HG03378 (cell line): Measurements from ENCODE around the gene SCAMP1.

Experiments
- ATAC-seq: cut with Tn5 transposase; IDR thresholded peaks from one replicate; pipeline ENCODE4 v1.9.1; 2021; ENCODE audit warnings: mild to moderate bottlenecking, moderate library complexity; ENCODE audit not compliant: unreplicated experiment

SCAMP1 gene

DNA sequence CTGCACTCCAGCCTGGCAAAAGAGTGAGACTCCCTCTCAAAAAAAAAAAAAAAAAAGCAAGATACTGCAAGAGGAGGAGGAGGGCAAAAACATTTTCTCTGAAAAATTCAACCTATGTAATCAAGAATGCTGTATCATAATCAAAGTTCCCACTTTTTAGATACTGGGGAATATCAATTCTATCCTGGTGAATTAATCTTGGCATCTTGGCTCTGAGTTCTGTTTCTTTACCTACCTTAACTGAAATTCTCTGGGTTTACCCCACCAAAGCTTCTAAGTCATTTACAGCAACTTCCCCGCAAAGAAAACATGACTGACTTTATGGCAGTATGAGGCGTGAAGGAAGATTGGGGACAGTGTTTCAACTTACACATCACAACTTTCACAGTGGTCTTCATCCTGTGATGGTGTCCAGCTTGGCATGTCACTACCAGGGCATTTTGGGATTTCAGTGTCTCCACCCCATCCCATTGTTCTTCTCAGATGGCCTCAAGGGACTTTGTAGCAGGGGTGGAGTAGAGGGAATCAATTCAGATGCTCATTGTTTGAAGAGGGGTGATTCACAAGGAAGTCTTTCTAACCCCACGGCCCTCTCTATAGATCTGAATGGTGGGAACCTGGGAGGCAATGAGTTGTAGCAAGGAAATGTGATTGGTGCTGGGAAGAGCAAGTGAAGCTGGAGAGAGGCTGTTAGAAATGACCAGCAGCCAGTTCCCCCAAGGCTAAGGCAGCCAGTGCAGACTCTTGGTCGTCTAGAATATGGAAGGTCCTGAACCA lies 130.5 kb downstream of the SCAMP1 start:
- no peak for ATAC-seq

- ATAC-seq: no peak
Observed at GRCh38 chr5:78492224-78492623, 131.8 kb downstream of the SCAMP1 start.

GRCh38 chr5:78492650-78493049 lies 132.2 kb downstream of the SCAMP1 start:
- no peak for ATAC-seq

GRCh38 chr5:78495800-78496199 lies 135.4 kb downstream of the SCAMP1 start:
- no peak for ATAC-seq

DNA sequence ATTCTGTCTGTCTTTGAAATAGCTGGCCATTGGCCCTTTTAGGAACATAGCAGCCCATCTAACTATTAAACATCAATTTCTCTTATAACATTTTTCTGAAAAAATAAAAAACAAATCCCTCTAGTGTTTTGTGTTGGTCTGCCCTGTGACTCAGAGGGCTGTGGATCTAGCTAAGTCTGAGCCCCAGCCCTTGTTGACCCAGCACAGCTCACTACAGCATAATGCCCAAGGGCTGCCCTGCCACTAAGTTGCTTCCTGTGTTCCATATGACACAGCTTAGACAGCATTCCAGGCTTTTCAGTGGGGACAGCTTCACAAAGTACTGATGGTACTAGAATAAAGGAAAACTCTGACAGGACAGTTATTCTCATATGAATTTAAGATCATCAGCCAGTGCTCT lies 136.0 kb downstream of the SCAMP1 start:
- no peak for ATAC-seq

- ATAC-seq: peak; percentile 49
Observed at GRCh38 chr5:78497573-78498533, 137.4 kb downstream of the SCAMP1 start.

- no peak for ATAC-seq
Observed at GRCh38 chr5:78499485-78499884, 139.1 kb downstream of the SCAMP1 start.

- no peak for ATAC-seq
Observed at GRCh38 chr5:78500028-78500427, 139.6 kb downstream of the SCAMP1 start.

DNA sequence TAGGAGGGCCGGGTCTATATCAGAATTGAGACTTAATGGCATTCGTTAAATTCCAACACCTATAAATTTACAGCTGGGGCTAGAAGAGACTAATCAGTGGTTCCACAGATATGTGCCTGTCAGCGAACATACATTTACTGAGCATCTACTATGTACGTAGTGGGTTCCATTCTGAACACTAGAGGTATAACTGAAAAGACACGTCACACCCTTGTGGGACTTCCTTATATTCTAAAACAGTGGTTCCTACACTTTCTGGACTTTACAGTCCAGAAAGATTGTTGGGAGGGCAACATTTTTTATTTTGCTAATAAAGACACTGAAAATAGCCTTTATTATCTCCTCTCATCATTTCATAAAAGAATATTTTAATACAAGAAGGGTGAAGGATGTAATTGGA lies 140.5 kb downstream of the SCAMP1 start:
- ATAC-seq: no peak

GRCh38 chr5:78501411-78502352 lies 141.3 kb downstream of the SCAMP1 start:
- ATAC-seq: no peak

DNA sequence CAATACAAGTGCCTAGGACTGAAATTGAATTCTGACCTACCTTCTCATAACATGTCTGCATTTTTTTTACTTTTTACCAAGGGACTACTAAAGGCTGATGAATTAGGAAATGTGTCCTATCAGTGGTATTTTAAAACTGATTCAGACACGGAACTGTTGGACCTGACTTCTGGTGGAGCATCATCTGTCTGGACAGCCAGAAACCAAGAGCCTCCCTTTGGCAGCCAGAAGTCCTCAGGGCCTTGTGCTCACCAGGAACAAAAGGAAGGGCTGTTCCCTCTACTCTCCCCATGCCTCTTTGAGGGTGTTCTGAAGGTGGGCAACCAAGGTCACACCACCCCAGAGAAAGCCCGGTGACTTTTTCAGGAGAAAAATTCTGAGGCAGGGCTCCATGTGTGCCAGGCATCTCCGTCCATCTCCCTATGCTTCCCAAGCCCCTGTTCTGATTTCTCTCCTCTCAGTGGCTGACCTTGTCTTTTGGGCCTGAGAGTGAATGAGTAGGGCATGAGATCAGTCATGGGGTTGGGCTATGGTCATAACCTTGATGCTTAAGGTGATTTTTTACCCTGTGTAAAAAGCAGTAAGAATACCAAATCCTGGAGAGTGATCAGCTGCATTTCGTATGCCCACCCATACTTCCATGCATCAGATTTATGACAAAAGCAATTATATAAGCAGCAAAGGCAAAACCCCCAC lies 143.7 kb downstream of the SCAMP1 start:
- ATAC-seq: no peak

GRCh38 chr5:78504704-78505677 lies 144.6 kb downstream of the SCAMP1 start:
- no peak for ATAC-seq

DNA sequence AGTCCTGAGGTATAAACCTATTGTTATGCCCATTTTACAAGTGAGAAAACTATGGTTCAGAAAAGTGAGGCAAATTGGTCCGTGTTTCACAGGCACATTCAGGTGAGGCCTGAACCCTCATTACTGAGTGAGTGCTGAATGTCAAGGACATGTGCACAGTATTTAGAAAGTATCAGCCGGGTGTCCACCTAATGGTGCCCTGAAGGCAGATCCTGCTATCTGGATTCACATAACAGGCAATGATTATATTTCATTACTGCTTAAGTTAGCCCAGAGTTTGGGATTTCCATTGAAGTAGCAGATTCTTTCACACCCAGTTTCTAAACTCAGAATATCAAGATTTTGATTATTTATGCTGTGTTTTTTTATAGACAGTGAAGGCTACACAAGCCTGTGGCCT lies 145.4 kb downstream of the SCAMP1 start:
- no peak for ATAC-seq

- ATAC-seq: no peak
Observed at GRCh38 chr5:78506261-78507024, 146.0 kb downstream of the SCAMP1 start.

DNA sequence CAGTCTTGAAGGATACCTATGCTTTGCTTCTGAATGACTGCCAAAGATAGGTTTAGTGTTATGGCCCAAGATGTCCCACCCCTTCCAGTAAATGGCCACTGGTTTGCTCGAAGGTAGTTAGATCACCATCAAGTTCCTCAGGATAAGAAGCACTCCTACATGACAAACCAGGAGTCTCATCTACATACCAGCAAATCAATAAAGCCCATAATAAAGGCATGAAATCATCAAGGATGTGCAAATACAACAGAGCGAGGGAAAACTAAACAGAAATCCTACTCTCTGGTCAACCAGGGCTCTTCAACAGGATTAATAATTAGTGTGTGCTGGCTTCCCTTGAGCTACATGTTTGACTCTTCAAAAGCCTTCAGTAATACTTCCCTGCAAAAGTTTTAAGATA lies 147.1 kb downstream of the SCAMP1 start:
- ATAC-seq: no peak

DNA sequence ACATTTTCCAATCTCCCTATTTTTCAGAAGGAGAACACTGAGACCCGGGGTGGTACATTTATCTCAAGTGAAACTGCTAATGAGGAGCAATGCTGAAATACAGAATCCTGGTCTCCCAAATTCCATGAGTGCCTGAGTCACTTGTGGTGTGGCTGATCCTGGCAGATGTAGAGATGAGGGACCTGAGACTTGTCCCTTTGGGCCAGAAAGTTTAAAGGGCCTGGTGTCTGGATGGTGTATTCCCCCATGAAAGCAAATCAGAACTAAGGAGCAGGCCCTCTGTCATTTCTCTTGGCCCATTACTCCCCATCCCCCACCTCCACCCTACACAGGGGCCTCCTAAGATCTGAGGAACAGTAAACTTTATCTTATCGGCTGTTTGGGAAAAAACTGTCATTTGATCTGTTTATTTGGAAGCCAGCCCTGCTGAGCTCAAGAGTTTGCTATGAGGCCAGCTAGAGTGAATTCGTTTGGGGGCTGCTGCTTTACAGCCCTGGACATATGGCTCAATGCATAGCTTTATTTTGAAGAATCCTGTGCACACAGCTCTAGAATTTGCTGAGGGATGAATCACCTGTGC lies 147.9 kb downstream of the SCAMP1 start:
- no peak for ATAC-seq

GRCh38 chr5:78509145-78509865 lies 148.9 kb downstream of the SCAMP1 start:
- ATAC-seq: no peak
